Measurements from ENCODE around the gene RPL4.

The RPL4 gene

DNA sequence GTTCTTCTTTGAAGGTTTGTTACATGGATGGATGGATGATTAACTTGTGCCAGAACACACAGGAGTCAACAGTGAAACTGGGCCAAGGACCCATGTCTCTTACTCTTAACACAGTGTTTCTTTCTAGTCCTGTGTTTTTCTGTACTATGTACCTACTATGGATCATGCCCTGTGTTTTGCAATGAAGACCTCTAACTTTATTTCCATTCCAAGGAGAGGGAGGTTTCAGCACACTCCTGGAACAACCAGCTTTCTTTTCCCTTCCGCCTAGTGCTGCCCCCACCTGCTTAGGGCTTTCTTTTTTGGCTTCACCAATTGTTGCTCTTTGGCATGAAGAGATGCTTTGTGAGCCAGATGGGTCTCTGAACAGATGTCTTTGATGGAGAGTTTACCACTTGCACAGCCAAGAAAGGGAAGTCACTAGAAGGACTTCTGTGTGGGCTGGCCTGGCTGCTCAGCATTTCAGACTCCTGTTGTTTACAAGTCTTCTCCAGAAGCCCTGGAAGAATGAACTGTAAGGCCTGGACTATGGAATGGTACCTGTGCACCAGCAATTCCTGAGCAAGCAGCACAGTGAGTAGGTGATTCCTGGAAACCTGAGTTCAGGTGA, 51.6 kb downstream of the RPL4 start:
- no peak for DNase-seq

DNA sequence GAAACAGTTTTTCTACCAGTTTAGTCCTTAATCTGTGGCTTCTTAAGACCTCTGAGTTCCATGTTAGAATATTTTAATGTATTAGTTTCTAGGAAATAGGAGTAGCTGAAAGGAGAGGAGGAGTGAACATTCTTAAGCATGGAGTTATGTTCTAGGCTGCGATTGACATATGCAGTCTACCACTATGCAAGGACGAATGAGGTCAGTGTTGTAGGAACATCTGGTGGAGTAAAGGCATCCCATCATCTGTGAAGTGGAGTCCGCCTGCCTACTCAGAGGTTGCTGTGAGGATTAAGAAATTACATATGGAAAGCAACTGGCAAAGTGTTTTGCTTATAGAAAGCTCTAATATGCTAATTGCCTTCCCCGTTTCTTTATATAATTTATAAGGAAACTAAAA, 52.2 kb downstream of the RPL4 start:
- no peak for DNase-seq

Data from NCI-H2081 (cell line).